ENCODE results near the gene TRIP4.

TRIP4 gene

GRCh38 chr15:64437982-64438381 is 50.3 kb downstream of the TRIP4 start:
- no peak overlapping the region for H3K4me2 ChIP-seq (ENCODE audit: low read length)
- no peaks in the 10 kb centered on the region for H3K79me2 ChIP-seq (ENCODE audit: insufficient read depth, low read length)
- H3K27ac ChIP-seq (ENCODE audit: low read depth, low read length, poor library complexity, severe bottlenecking), result no peak overlapping the region
- H3K9me2 ChIP-seq (ENCODE audit: low read depth, low read length), result no peaks in the 10 kb centered on the region
- H3F3A ChIP-seq (ENCODE audit: insufficient read depth, low read length), result no peaks in the 10 kb centered on the region
- no peak overlapping the region for H2AFZ ChIP-seq (ENCODE audit: low read length)
- no peak overlapping the region for H3K4me3 ChIP-seq (ENCODE audit: low read depth, low read length, poor library complexity, severe bottlenecking)
- no peaks in the 10 kb centered on the region for H3K4me1 ChIP-seq (ENCODE audit: insufficient read depth, low read length, severe bottlenecking)
- TF ChIP-seq EZH2 (IDR thresholded peaks at IDR 0.05; ENCODE audit: borderline replicate concordance, low read length) (no peak), CTCF (IDR thresholded peaks at IDR 0.05; ENCODE audit: low read length) (no peak)
- H3K27me3 ChIP-seq (ENCODE audit: insufficient read depth, low read length), result no peaks in the 10 kb centered on the region
- H4K20me1 ChIP-seq (ENCODE audit: insufficient read depth, low read length), result no peaks in the 10 kb centered on the region
- no peak overlapping the region for H3K9ac ChIP-seq (ENCODE audit: low read length)
- no peaks in the 10 kb centered on the region for H3K9me3 ChIP-seq (ENCODE audit: low read length)
- H3K36me3 ChIP-seq (ENCODE audit: insufficient read depth, low read length), result no peaks in the 10 kb centered on the region

GRCh38 chr15:64438653-64439447 is 51.2 kb downstream of the TRIP4 start:
- H3K79me2 ChIP-seq (ENCODE audit: insufficient read depth, low read length), result no peaks in the 10 kb centered on the region
- no peak overlapping the region for H3K4me2 ChIP-seq (ENCODE audit: low read length)
- no peaks in the 10 kb centered on the region for H3K36me3 ChIP-seq (ENCODE audit: insufficient read depth, low read length)
- no peak overlapping the region for H3K4me3 ChIP-seq (ENCODE audit: low read depth, low read length, poor library complexity, severe bottlenecking)
- no peaks in the 10 kb centered on the region for H3F3A ChIP-seq (ENCODE audit: insufficient read depth, low read length)
- no peak overlapping the region for H2AFZ ChIP-seq (ENCODE audit: low read length)
- H3K27me3 ChIP-seq (ENCODE audit: insufficient read depth, low read length), result no peaks in the 10 kb centered on the region
- no peak overlapping the region for H3K27ac ChIP-seq (ENCODE audit: low read depth, low read length, poor library complexity, severe bottlenecking)
- H4K20me1 ChIP-seq (ENCODE audit: insufficient read depth, low read length), result no peaks in the 10 kb centered on the region
- peaks cover 3% of the 10 kb centered on the region for H3K4me1 ChIP-seq (ENCODE audit: insufficient read depth, low read length, severe bottlenecking)
- TF ChIP-seq CTCF (IDR thresholded peaks at IDR 0.05; ENCODE audit: low read length) (no peak), EZH2 (IDR thresholded peaks at IDR 0.05; ENCODE audit: borderline replicate concordance, low read length) (no peak)
- no peaks in the 10 kb centered on the region for H3K9me3 ChIP-seq (ENCODE audit: low read length)
- H3K9ac ChIP-seq (ENCODE audit: low read length), result no peak overlapping the region
- H3K9me2 ChIP-seq (ENCODE audit: low read depth, low read length), result no peaks in the 10 kb centered on the region

GRCh38 chr15:64441852-64442251 is 54.2 kb downstream of the TRIP4 start:
- Histone ChIP-seq H3K27me3 (ENCODE audit: insufficient read depth, low read length) (no peaks in the 10 kb centered on the region), H3K4me3 (ENCODE audit: low read depth, low read length, poor library complexity, severe bottlenecking) (no peak overlapping the region), H2AFZ (ENCODE audit: low read length) (no peak overlapping the region), H3K9me3 (ENCODE audit: low read length) (no peaks in the 10 kb centered on the region), H3K36me3 (ENCODE audit: insufficient read depth, low read length) (no peaks in the 10 kb centered on the region), H3K4me1 (ENCODE audit: insufficient read depth, low read length, severe bottlenecking) (peaks cover 8% of the 10 kb centered on the region), H3K9me2 (ENCODE audit: low read depth, low read length) (no peaks in the 10 kb centered on the region), H3K27ac (ENCODE audit: low read depth, low read length, poor library complexity, severe bottlenecking) (no peak overlapping the region), H3K4me2 (ENCODE audit: low read length) (no peak overlapping the region), H3F3A (ENCODE audit: insufficient read depth, low read length) (no peaks in the 10 kb centered on the region), H4K20me1 (ENCODE audit: insufficient read depth, low read length) (no peaks in the 10 kb centered on the region), H3K9ac (ENCODE audit: low read length) (no peak overlapping the region), H3K79me2 (ENCODE audit: insufficient read depth, low read length) (no peaks in the 10 kb centered on the region)
- TF ChIP-seq CTCF (IDR thresholded peaks at IDR 0.05; ENCODE audit: low read length) (no peak), EZH2 (IDR thresholded peaks at IDR 0.05; ENCODE audit: borderline replicate concordance, low read length) (no peak)
